GM06990 (cell line): ENCODE measurements around the gene CA5B.
"Not testable (repeated sequence)": the region's sequence is repeated elsewhere in the genome, so short reads cannot be mapped to it uniquely, and the experiment has no call there.

Experiments
- DNase-seq: peaks from one replicate; pipeline ENCODE4 v3.0.0-alpha.2; 2011; ENCODE audit not compliant: insufficient read length; ENCODE audit errors: extremely low read depth
- H3K27me3 ChIP-seq: replicated peaks from 2 replicates; pipeline ENCODE4 v1.6.0; 2011; ENCODE audit warnings: low read length; ENCODE audit not compliant: control insufficient read depth, insufficient read depth
- H3K36me3 ChIP-seq: 2 replicates; pipeline ENCODE4 v1.5.1; 2011; ENCODE audit warnings: low read length; ENCODE audit not compliant: control insufficient read depth, insufficient read depth
- H3K4me3 ChIP-seq: replicated peaks from 2 replicates; pipeline ENCODE4 v1.5.1; 2011; ENCODE audit warnings: low read depth, mild to moderate bottlenecking, control low read depth, low read length
- CTCF ChIP-seq: IDR thresholded peaks from 2 replicates; pipeline ENCODE4 v1.5.1; 2011; ENCODE audit warnings: low read length, control low read depth, mild to moderate bottlenecking, inconsistent platforms; ENCODE audit not compliant: insufficient read depth, poor library complexity, severe bottlenecking

The CA5B gene

GRCh38 chrX:15825936-15826335 is 87.9 kb downstream of the CA5B start:
- peaks cover 4% of the 10 kb centered on the region for H3K36me3 ChIP-seq
- H3K4me3 ChIP-seq, result no peak overlapping the region
- TF ChIP-seq CTCF, result no peak
- no peaks in the 10 kb centered on the region for H3K27me3 ChIP-seq
- DNase-seq, result no peak

GRCh38 chrX:15829217-15829616 is 91.1 kb downstream of the CA5B start:
- no peaks in the 10 kb centered on the region for H3K27me3 ChIP-seq
- H3K36me3 ChIP-seq, result 0 out of 2 replicates have a peak, but pooled peaks cover 1% of the 10 kb centered on the region
- no peak for DNase-seq
- TF ChIP-seq CTCF, result no peak
- no peak overlapping the region for H3K4me3 ChIP-seq

GRCh38 chrX:15831347-15831746 is 93.3 kb downstream of the CA5B start:
- DNase-seq, H3K27me3 ChIP-seq, H3K4me3 ChIP-seq, H3K36me3 ChIP-seq: not testable (repeated sequence)

GRCh38 chrX:15834053-15834452 is 96.0 kb downstream of the CA5B start:
- H3K27me3 ChIP-seq, result no peaks in the 10 kb centered on the region
- no peak for TF ChIP-seq CTCF
- no peaks in the 10 kb centered on the region; the same call in 1 of the 2 replicates for H3K36me3 ChIP-seq
- no peak overlapping the region for H3K4me3 ChIP-seq
- DNase-seq, result no peak

GRCh38 chrX:15834827-15835595 is 96.9 kb downstream of the CA5B start:
- no peaks in the 10 kb centered on the region for H3K27me3 ChIP-seq
- TF ChIP-seq CTCF, result no peak
- DNase-seq, result no peak
- no peaks in the 10 kb centered on the region; the same call in 1 of the 2 replicates for H3K36me3 ChIP-seq
- H3K4me3 ChIP-seq, result no peak overlapping the region
